ENCODE results near the gene PKHD1. TPM values are rescaled to one million over a fixed set of nuclear protein-coding genes. Genes with fewer than 3 reads are reported as not detected.
"Not testable (repeated sequence)": the region's sequence is repeated elsewhere in the genome, so short reads cannot be mapped to it uniquely, and the experiment has no call there.

Gene PKHD1
- total and polyA plus RNA-seq, 11 donors = 0.02 to 0.04 TPM; not detected in 9

DNA sequence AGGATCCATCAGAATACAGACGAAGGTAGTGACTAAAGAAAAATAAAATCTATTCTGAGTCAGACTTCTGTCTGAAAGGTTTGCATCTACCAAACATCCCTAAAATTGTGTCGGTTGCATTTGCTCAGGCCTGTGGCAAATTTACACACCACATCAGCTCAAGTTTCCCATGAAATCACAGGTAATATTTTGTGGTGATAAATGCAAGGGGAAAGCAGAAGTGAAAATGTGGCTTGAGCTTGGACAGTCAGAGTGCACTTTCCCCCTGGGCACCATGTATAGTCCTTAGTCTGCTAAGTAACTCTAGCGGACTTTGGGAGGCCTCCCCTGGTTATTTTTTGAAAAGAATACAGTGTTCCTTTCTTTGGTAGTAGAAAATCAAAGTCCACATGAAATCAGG is 159.1 kb downstream of the PKHD1 start:
- WGBS, 4 donors = 56 to 80% (median 65%) methylated on average over 3 of the region's 3 CpGs
- Histone ChIP-seq H3K9me3 (peaks cover 0 to under 1% (median 0%) of the 10 kb centered on the region in 12 donors), H3K4me1 (no peaks in the 10 kb centered on the region), H3K4me3 (no peak overlapping the region), H3K27ac (no peak overlapping the region), H3K27me3 (peaks cover 0 to 4% (median 0%) of the 10 kb centered on the region in 9 donors), H3K36me3 (no peaks in the 10 kb centered on the region)
- ATAC-seq (no peak), DNase-seq (no peak)
- intact Hi-C loops (cut with DNase I) = no loop called here
- TF ChIP-seq POLR2A (IDR thresholded peaks at IDR 0.05) = no peak
- TF ChIP-seq, protein P1, sequence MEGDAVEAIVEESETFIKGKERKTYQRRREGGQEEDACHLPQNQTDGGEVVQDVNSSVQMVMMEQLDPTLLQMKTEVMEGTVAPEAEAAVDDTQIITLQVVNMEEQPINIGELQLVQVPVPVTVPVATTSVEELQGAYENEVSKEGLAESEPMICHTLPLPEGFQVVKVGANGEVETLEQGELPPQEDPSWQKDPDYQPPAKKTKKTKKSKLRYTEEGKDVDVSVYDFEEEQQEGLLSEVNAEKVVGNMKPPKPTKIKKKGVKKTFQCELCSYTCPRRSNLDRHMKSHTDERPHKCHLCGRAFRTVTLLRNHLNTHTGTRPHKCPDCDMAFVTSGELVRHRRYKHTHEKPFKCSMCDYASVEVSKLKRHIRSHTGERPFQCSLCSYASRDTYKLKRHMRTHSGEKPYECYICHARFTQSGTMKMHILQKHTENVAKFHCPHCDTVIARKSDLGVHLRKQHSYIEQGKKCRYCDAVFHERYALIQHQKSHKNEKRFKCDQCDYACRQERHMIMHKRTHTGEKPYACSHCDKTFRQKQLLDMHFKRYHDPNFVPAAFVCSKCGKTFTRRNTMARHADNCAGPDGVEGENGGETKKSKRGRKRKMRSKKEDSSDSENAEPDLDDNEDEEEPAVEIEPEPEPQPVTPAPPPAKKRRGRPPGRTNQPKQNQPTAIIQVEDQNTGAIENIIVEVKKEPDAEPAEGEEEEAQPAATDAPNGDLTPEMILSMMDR (IDR thresholded peaks at IDR 0.05) = no peak

DNA sequence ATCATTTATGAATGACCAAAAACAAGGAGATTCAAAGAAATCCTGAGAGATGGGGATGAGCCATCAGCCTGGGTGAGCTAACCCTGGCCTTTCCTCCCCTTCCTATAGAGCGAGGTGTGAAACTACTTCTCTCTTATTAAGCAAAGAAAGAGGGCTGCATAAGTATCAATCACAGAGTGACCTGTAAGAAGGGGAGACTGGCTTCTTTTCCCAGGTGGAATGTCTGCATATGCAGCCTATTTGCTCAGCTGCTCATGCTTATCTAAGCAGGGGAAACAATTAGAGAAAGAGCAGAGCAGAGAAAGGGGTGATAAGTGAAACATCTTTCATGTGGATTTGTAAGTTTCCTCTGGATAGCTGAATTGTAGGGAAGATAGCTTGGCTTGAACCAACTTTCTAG is 160.0 kb downstream of the PKHD1 start:
- no peaks in the 10 kb centered on the region for H3K36me3 ChIP-seq
- ATAC-seq = no peak
- TF ChIP-seq POLR2A (IDR thresholded peaks at IDR 0.05) = no peak
- TF ChIP-seq, protein P1 (IDR thresholded peaks at IDR 0.05) = no peak
- peaks cover 0 to 8% (median 0%) of the 10 kb centered on the region in 12 donors for H3K9me3 ChIP-seq
- H3K4me1 ChIP-seq = no peaks in the 10 kb centered on the region
- 34 to 55% (median 46%) methylated on average over 1 of the region's 1 CpG for WGBS, 4 donors
- H3K27me3 ChIP-seq = peaks cover 0 to 4% (median 0%) of the 10 kb centered on the region in 9 donors
- DNase-seq = no peak
- no peak overlapping the region for H3K27ac ChIP-seq
- H3K4me3 ChIP-seq = no peak overlapping the region
- intact Hi-C loops (cut with DNase I) = no loop called here

DNA sequence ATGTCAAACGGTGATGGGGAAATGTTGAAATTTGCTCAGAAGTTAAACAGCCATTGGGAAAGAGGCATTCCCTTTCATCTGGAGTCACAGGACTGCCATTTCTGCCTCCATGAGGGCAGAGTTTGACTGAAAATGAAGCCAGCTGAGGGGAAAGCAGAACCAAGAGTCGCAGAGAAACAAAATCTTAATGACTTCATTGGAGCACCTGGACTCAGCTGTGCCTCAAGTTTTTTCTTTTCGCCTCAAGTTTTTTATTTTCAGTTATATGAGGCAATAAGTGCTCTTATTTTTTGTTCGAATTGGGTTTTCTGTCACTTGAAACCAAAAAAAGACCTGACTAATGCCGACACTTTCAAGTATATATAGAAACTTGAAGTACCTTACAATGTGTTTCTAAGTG is 161.3 kb downstream of the PKHD1 start:
- DNase-seq (no peak), ATAC-seq (no peak)
- H3K36me3 ChIP-seq = no peaks in the 10 kb centered on the region
- no peak for TF ChIP-seq POLR2A (IDR thresholded peaks at IDR 0.05)
- TF ChIP-seq, protein P1 (IDR thresholded peaks at IDR 0.05) = no peak
- H3K4me3 ChIP-seq = no peak overlapping the region
- H3K27me3 ChIP-seq = peaks cover 0 to 4% (median 0%) of the 10 kb centered on the region in 9 donors
- intact Hi-C loops (cut with DNase I) = no loop called here
- WGBS, 4 donors = 58 to 79% (median 74%) methylated on average over 5 of the region's 5 CpGs
- no peak overlapping the region for H3K27ac ChIP-seq
- peaks cover 0 to 12% (median 0%) of the 10 kb centered on the region in 12 donors for H3K9me3 ChIP-seq
- no peaks in the 10 kb centered on the region for H3K4me1 ChIP-seq

DNA sequence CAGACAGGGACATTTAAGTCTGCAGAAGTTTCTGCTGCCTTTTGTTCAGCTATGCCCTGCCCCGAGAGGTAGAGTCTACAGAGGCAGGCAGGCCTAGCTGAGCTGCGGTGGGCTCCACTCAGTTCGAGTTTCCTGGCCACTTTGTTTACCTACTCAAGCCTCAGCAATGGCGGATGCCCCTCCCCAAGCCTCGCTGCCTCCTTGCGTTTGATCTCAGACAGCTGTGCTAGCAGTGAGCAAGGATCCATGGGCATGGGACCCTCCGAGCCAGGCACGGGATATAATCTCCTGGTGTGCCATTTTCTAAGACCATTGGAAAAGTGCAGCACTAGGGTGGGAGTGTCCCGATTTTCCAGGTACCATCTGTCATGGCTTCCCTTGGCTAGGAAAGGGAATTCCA is 164.9 kb downstream of the PKHD1 start:
- intact Hi-C loops (cut with DNase I); H3K27ac ChIP-seq; ATAC-seq; H3K4me1 ChIP-seq; H3K36me3 ChIP-seq; H3K27me3 ChIP-seq; H3K4me3 ChIP-seq; DNase-seq: not testable (repeated sequence)
- WGBS, 4 donors = 83 to 92% (median 87%) methylated on average over 7 to 9 of the region's 9 CpGs
- H3K9me3 ChIP-seq = peaks cover 0 to 21% (median 2%) of the 10 kb centered on the region in 12 donors

DNA sequence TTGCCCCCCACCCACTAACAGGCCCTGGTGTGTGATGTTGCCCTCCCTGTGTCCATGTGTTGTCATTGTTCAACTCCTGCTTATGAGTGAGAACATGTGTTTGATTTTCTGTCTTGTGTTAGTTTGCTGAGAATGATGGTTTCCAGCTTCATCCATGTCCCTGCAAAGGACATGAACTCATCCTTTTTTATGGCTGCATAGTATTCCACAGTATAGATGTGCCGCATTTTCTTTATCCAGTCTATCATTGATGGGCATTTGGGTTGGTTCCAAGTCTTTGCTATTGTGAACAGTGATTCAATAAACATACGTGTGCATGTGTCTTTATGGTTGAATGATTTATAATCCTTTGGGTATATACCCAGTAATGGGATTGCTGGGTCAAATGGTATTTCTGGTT is 169.1 kb downstream of the PKHD1 start:
- WGBS, 4 donors = 89 to 97% (median 92%) methylated on average over 2 of the region's 2 CpGs
- H3K27ac ChIP-seq; H3K4me3 ChIP-seq; H3K36me3 ChIP-seq; H3K27me3 ChIP-seq; ATAC-seq; H3K4me1 ChIP-seq; DNase-seq; intact Hi-C loops (cut with DNase I): not testable (repeated sequence)
- peaks cover 0 to 21% (median 2%) of the 10 kb centered on the region in 12 donors for H3K9me3 ChIP-seq

Measured in heart left ventricle (tissue), 16 donors.